Cardiac fibroblast (primary cell): Measurements from ENCODE around the gene PRPF19.
"Not testable (repeated sequence)": the region's sequence is repeated elsewhere in the genome, so short reads cannot be mapped to it uniquely, and the experiment has no call there.

ENCODE experiments used
- DNase-seq, 2 donors: peaks; one replicate each; pipeline versions ENCODE4 v3.0.0 to v3.0.0-alpha.2; 2010; ENCODE audit warnings: low read depth in 2 of 2
- H3K4me3 ChIP-seq, 2 donors: replicated peaks in 1 of 2; 1 replicate in 1 of 2; 2 replicates in 1 of 2; pipeline ENCODE4 v1.5.1; 2011; ENCODE audit warnings: low read depth in 2 of 2, low read length in 2 of 2, mild to moderate bottlenecking in 2 of 2, moderate library complexity in 1 of 2
- TF ChIP-seq, protein P1 (sequence below): IDR thresholded peaks from one replicate; pipeline ENCODE4 v1.5.1; 2011; ENCODE audit warnings: low read depth, mild to moderate bottlenecking, low read length, inconsistent platforms

The PRPF19 gene

GRCh38 chr11:60910711-60911380 is 4.5 kb upstream of the PRPF19 start:
- no peak for DNase-seq
- no peak overlapping the region for H3K4me3 ChIP-seq
- TF ChIP-seq, protein P1, sequence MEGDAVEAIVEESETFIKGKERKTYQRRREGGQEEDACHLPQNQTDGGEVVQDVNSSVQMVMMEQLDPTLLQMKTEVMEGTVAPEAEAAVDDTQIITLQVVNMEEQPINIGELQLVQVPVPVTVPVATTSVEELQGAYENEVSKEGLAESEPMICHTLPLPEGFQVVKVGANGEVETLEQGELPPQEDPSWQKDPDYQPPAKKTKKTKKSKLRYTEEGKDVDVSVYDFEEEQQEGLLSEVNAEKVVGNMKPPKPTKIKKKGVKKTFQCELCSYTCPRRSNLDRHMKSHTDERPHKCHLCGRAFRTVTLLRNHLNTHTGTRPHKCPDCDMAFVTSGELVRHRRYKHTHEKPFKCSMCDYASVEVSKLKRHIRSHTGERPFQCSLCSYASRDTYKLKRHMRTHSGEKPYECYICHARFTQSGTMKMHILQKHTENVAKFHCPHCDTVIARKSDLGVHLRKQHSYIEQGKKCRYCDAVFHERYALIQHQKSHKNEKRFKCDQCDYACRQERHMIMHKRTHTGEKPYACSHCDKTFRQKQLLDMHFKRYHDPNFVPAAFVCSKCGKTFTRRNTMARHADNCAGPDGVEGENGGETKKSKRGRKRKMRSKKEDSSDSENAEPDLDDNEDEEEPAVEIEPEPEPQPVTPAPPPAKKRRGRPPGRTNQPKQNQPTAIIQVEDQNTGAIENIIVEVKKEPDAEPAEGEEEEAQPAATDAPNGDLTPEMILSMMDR, result no peak

DNA sequence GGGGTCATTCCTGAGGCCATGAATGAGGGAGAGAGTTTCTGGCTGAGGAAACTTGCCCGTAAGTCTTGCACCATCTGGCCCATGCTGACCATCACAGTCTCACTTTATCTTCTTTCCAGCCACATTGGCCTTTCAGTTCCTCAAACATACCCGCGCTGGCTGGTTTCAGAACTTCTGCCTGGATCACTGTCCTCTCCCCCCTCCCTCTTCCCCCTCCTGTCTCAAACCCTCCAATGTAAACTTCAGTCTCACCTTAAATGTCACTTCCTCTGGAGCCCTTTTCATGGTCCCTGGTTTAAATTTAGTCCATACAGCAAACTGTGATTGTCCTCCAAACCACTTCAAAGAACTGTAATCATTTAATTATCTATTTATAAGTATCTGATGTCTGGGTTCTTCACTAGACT is 3.9 kb upstream of the PRPF19 start:
- TF ChIP-seq, protein P1, result no peak
- no peak overlapping the region for H3K4me3 ChIP-seq
- no peak for DNase-seq

- H3K4me3 ChIP-seq, DNase-seq: not testable (repeated sequence)
Observed at GRCh38 chr11:60909680-60910280, 3.4 kb upstream of the PRPF19 start.

- TF ChIP-seq, protein P1, result no peak
- no peak overlapping the region for H3K4me3 ChIP-seq
- no peak for DNase-seq
Observed at GRCh38 chr11:60908803-60909202, 2.4 kb upstream of the PRPF19 start.

- H3K4me3 ChIP-seq, result peak overlapping the region; percentile 81 to 84
- peak; percentile 22 to 45 for DNase-seq
- TF ChIP-seq, protein P1, result no peak
Observed at GRCh38 chr11:60905551-60906113, 753 bp downstream of the PRPF19 start.

DNA sequence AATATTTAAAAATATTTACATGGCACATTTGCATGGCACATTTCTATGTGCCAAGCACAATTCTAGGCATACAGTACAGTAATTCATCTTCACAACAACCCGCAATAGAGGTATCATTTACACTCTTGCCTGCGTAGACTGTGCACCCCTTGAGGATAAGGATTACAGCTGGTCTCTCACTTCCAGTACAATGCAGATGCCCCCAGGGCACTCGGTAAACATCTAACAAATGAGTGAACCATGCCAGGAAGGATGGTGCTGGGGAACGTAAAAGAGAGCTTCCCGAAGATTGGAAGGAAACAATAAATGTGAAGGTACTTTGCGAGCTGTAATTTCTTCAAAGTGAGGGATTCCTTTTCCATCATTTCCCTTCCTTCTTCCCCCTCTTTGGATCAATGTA is 1.3 kb downstream of the PRPF19 start:
- H3K4me3 ChIP-seq, result peak overlapping the region; percentile 81 to 84
- no peak for DNase-seq
- TF ChIP-seq, protein P1, result no peak

DNA sequence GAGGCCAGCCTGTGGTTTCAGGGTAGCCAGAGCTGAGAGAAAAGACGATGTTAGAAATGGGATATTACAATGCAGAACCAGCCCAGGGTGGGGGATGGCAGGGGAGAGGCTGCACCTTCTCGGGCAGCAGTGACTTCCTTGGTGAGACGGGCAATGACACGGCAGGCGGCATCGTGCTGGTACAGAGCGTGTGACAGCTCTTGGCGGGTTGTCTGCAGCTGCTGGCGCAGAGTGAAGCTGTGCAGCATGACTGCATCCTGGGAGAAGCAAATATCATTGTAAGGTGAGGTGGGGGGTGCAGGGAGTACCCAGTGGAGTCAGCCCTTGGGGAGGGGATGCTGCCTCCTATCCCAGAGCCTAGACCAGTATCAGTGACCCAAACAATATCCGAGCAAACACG is 3.8 kb downstream of the PRPF19 start:
- H3K4me3 ChIP-seq, result no peak overlapping the region
- TF ChIP-seq, protein P1, result no peak
- DNase-seq, result no peak
